WTC11 (cell line): ENCODE data around the gene KRABD2. TPM values are rescaled to one million over a fixed set of nuclear protein-coding genes. Genes with fewer than 3 reads are reported as not detected.

Experiments
- total RNA-seq: library from RNA; stranded (reverse); gene quantifications from 3 replicates; pipeline ENCODE4 v1.2.3, GENCODE V29; 2021

Gene KRABD2

Other genes with a start within 250 kb of the KRABD2 start
- gene PER1, start 224.3 kb downstream of the KRABD2 start, total RNA-seq = 30.6 to 46.9 TPM (median 34.0 TPM) in 3 replicates
- 24.1 to 27.4 TPM (median 24.3 TPM) in 3 replicates for gene VAMP2, start 213.8 kb downstream of the KRABD2 start, total RNA-seq
- 11.3 to 17.2 TPM (median 11.9 TPM) in 3 replicates for gene TMEM107, start 200.3 kb downstream of the KRABD2 start, total RNA-seq
- 5.0 to 5.6 TPM (median 5.1 TPM) in 3 replicates for gene BORCS6, start 186.5 kb downstream of the KRABD2 start, total RNA-seq
- 180 to 215 TPM (median 183 TPM) in 3 replicates for gene AURKB, start 166.1 kb downstream of the KRABD2 start, total RNA-seq
- 36.1 to 42.5 TPM (median 40.4 TPM) in 3 replicates for gene CTC1, start 128.6 kb downstream of the KRABD2 start, total RNA-seq
- 229 to 246 TPM (median 229 TPM) in 3 replicates for gene PFAS, start 127.4 kb downstream of the KRABD2 start, total RNA-seq
- gene RANGRF, start 88.0 kb downstream of the KRABD2 start, total RNA-seq = 32.7 to 36.8 TPM (median 34.6 TPM) in 3 replicates
- gene SLC25A35, start 81.3 kb downstream of the KRABD2 start, total RNA-seq = 4.5 to 7.6 TPM (median 5.4 TPM) in 3 replicates
- 1.5 to 2.8 TPM (median 1.8 TPM) in 3 replicates for gene ARHGEF15, start 66.5 kb downstream of the KRABD2 start, total RNA-seq
- gene ODF4, start 36.9 kb downstream of the KRABD2 start, total RNA-seq = not detected in 3 replicates
- 1,825 to 2,081 TPM (median 2,046 TPM) in 3 replicates for gene RPL26, start 6.5 kb upstream of the KRABD2 start, total RNA-seq
- gene RNF222, start 21.1 kb upstream of the KRABD2 start, total RNA-seq = not detected in 3 replicates
- 23.8 to 34.7 TPM (median 27.4 TPM) in 3 replicates for gene NDEL1, start 59.2 kb upstream of the KRABD2 start, total RNA-seq